22Rv1 (cell line): ENCODE measurements around the gene PPAN.

Experiments used
- ZFX ChIP-seq: fragments of 450-650 bp; IDR thresholded peaks from 2 replicates; pipeline ENCODE4 v1.6.1; 2017; ENCODE audit warnings: antibody characterized with exemption, borderline replicate concordance
- TF ChIP-seq, protein P1 (sequence below): fragments of 450-650 bp; IDR thresholded peaks from 2 replicates; pipeline ENCODE4 v1.5.1; 2017; ENCODE audit warnings: mild to moderate bottlenecking

DNA sequence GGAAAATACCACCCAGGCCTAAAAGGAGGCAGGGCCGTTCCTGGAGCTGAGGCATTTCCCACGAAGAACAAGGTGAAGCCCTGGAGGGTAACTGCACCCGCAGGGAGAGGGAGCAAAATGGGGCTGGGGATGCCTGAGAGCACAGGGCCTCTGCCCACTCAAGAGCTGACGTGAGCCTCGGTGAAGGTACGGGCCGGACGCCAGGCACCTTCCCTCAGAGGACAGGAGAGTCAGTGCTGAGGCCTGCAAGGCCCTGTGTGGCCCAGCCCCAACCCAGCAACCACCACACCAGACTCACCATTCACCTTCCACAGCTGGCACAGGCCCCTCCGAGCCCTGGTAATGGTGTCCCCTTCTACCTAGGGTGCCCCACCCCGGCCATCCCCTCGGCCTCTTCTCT is 52.3 kb downstream of the PPAN start:
- TF ChIP-seq, protein P1, sequence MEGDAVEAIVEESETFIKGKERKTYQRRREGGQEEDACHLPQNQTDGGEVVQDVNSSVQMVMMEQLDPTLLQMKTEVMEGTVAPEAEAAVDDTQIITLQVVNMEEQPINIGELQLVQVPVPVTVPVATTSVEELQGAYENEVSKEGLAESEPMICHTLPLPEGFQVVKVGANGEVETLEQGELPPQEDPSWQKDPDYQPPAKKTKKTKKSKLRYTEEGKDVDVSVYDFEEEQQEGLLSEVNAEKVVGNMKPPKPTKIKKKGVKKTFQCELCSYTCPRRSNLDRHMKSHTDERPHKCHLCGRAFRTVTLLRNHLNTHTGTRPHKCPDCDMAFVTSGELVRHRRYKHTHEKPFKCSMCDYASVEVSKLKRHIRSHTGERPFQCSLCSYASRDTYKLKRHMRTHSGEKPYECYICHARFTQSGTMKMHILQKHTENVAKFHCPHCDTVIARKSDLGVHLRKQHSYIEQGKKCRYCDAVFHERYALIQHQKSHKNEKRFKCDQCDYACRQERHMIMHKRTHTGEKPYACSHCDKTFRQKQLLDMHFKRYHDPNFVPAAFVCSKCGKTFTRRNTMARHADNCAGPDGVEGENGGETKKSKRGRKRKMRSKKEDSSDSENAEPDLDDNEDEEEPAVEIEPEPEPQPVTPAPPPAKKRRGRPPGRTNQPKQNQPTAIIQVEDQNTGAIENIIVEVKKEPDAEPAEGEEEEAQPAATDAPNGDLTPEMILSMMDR, result no peak
- no peak for TF ChIP-seq ZFX
